ENCODE results near the gene EP400.

DNA sequence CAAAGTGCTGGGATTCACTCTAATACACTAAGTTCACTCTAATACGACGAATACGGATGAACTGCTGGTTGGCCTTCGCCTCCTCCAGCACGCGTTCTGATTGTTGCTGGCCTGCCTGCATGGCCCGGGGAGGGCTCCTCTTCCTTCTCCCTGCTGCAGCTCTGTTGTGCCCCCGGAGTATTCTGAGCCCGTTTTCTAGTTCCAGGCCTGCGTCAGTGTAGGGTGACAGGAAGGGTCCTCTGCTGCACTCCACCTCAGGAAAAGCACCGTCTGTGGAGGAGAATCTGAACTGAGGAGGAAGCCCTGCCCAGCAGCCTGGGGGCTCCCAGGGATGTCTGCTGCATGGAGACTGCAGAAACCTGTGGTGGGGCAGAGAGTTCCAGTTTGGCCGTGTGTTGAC is 150.0 kb downstream of the EP400 start:
- TF ChIP-seq, protein P1, sequence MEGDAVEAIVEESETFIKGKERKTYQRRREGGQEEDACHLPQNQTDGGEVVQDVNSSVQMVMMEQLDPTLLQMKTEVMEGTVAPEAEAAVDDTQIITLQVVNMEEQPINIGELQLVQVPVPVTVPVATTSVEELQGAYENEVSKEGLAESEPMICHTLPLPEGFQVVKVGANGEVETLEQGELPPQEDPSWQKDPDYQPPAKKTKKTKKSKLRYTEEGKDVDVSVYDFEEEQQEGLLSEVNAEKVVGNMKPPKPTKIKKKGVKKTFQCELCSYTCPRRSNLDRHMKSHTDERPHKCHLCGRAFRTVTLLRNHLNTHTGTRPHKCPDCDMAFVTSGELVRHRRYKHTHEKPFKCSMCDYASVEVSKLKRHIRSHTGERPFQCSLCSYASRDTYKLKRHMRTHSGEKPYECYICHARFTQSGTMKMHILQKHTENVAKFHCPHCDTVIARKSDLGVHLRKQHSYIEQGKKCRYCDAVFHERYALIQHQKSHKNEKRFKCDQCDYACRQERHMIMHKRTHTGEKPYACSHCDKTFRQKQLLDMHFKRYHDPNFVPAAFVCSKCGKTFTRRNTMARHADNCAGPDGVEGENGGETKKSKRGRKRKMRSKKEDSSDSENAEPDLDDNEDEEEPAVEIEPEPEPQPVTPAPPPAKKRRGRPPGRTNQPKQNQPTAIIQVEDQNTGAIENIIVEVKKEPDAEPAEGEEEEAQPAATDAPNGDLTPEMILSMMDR (conservative IDR thresholded peaks at IDR 0.05) = no peak
- no peak for TF ChIP-seq ZFX (IDR thresholded peaks at IDR 0.05)
